ENCODE results near the gene UNC5A. TPM values are rescaled to one million over a fixed set of nuclear protein-coding genes. Genes with fewer than 3 reads are reported as not detected.

UNC5A gene
- total RNA-seq, 1 experiment from 2014 or later = 0.13 TPM

DNA sequence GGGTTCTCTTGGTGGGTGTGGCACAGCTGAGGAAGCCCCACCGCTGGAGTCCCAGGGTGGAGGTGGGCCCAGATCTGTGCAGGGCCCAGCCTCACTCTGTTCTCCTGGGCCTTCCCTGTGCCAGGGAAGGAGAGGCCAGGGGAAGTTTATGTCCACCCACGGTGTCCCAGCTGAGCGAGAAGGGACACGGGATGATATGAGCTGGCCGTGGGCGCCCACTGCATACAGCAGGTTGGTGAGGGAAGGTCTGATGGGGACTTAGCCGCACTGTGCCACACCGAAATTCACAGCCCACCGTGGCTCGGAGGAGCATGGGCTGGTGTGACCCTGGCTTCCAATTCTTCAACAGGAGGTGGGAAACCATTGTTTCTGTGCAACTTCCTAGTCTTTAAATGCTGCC lies 33.9 kb downstream of the UNC5A start:
- Histone ChIP-seq H3K4me3 (ENCODE audit: low read depth in 2 of 2, low read length in 2 of 2) (no peak overlapping the region), H3K36me3 (ENCODE audit: control insufficient read depth, insufficient read depth, low read length) (no peaks in the 10 kb centered on the region), H3K27me3 (ENCODE audit: control insufficient read depth, insufficient read depth, low read length) (no peaks in the 10 kb centered on the region; the same call in 1 of the 2 replicates), H3K4me1 (ENCODE audit: control insufficient read depth, insufficient read depth, low read length) (no peaks in the 10 kb centered on the region), H3K27ac (ENCODE audit: low read length) (no peak overlapping the region), H3K9me3 (ENCODE audit: control insufficient read depth, insufficient read depth, low read depth, low read length) (no peaks in the 10 kb centered on the region)
- in situ Hi-C loops (cut with HindIII; ENCODE audit: low pct_unique_long_range_greater_than_20kb, low sequenced_read_pairs) (no loop called here), intact Hi-C loops (cut with micrococcal nuclease; ENCODE audit: unreplicated experiment) (no loop called here)
- peak; percentile 24; the same call in 1 of the 2 replicates for ATAC-seq
- no TSS peak for BruUV-seq (replicated peaks)
- DNase-seq (ENCODE audit: low read depth, low spot score) = no peak
- TF ChIP-seq TCF7L2 (IDR thresholded peaks at IDR 0.05; ENCODE audit: low read depth, low read length) (no peak), SIN3A (IDR thresholded peaks at IDR 0.05; ENCODE audit: borderline replicate concordance, insufficient read depth, low read depth, low read length) (no peak), POLR2AphosphoS5 (IDR thresholded peaks at IDR 0.05; ENCODE audit: low read depth, low read length) (no peak)
- TF ChIP-seq, protein P1, sequence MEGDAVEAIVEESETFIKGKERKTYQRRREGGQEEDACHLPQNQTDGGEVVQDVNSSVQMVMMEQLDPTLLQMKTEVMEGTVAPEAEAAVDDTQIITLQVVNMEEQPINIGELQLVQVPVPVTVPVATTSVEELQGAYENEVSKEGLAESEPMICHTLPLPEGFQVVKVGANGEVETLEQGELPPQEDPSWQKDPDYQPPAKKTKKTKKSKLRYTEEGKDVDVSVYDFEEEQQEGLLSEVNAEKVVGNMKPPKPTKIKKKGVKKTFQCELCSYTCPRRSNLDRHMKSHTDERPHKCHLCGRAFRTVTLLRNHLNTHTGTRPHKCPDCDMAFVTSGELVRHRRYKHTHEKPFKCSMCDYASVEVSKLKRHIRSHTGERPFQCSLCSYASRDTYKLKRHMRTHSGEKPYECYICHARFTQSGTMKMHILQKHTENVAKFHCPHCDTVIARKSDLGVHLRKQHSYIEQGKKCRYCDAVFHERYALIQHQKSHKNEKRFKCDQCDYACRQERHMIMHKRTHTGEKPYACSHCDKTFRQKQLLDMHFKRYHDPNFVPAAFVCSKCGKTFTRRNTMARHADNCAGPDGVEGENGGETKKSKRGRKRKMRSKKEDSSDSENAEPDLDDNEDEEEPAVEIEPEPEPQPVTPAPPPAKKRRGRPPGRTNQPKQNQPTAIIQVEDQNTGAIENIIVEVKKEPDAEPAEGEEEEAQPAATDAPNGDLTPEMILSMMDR (IDR thresholded peaks at IDR 0.05) = no peak
- TF ChIP-seq, protein P2, sequence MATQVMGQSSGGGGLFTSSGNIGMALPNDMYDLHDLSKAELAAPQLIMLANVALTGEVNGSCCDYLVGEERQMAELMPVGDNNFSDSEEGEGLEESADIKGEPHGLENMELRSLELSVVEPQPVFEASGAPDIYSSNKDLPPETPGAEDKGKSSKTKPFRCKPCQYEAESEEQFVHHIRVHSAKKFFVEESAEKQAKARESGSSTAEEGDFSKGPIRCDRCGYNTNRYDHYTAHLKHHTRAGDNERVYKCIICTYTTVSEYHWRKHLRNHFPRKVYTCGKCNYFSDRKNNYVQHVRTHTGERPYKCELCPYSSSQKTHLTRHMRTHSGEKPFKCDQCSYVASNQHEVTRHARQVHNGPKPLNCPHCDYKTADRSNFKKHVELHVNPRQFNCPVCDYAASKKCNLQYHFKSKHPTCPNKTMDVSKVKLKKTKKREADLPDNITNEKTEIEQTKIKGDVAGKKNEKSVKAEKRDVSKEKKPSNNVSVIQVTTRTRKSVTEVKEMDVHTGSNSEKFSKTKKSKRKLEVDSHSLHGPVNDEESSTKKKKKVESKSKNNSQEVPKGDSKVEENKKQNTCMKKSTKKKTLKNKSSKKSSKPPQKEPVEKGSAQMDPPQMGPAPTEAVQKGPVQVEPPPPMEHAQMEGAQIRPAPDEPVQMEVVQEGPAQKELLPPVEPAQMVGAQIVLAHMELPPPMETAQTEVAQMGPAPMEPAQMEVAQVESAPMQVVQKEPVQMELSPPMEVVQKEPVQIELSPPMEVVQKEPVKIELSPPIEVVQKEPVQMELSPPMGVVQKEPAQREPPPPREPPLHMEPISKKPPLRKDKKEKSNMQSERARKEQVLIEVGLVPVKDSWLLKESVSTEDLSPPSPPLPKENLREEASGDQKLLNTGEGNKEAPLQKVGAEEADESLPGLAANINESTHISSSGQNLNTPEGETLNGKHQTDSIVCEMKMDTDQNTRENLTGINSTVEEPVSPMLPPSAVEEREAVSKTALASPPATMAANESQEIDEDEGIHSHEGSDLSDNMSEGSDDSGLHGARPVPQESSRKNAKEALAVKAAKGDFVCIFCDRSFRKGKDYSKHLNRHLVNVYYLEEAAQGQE (IDR thresholded peaks at IDR 0.05; ENCODE audit: insufficient read depth in 1 of 2, low read depth in 2 of 2, low read length in 1 of 2) = no peak
- ChIA-PET CTCF (interaction anchor here (0.5 kb wide), 1 partner anchor 457 kb away, joined by 6 read pairs; no protein-coding TSS in a partner anchor), POLR2A (no interaction called here)

DNA sequence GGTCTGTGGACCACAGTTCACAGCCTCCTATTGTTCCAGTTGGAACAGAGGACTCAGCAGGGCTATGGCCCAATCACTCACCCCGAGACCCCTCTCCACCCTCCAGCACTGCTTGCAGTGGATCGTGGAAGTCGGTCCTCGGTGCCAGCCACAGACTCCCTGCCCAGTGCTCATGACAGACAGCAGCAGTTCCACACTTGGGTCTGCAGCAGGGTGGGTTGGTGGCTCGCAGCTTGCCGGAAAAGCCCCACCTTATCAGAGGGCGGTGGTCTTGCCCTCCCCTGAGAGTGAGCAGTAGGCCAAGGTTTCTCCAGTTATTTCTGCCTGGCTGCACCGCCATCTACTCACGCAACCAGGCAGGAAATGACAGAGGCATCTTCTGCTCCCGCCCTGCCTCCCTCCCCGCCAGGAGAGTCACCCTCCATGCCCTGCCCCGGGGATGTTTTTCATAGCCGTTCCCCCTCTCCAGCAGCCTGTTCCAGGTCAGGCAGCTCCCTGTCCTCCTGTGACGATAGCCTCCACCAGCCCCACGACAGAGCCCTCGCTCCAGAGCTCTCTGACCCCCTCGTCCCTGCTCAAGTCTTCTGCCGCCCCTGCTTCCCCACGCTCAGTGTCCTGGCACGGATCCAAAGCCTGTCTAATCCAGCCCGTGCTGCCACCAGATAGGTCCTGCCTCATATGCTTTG lies 34.5 kb downstream of the UNC5A start:
- no TSS peak for BruUV-seq (replicated peaks)
- Histone ChIP-seq H3K27me3 (ENCODE audit: control insufficient read depth, insufficient read depth, low read length) (no peaks in the 10 kb centered on the region; the same call in 1 of the 2 replicates), H3K36me3 (ENCODE audit: control insufficient read depth, insufficient read depth, low read length) (no peaks in the 10 kb centered on the region), H3K4me3 (ENCODE audit: low read depth in 2 of 2, low read length in 2 of 2) (no peak overlapping the region), H3K27ac (ENCODE audit: low read length) (no peak overlapping the region), H3K9me3 (ENCODE audit: control insufficient read depth, insufficient read depth, low read depth, low read length) (no peaks in the 10 kb centered on the region), H3K4me1 (ENCODE audit: control insufficient read depth, insufficient read depth, low read length) (no peaks in the 10 kb centered on the region)
- TF ChIP-seq POLR2AphosphoS5 (IDR thresholded peaks at IDR 0.05; ENCODE audit: low read depth, low read length) = no peak
- no peak for TF ChIP-seq TCF7L2 (IDR thresholded peaks at IDR 0.05; ENCODE audit: low read depth, low read length)
- TF ChIP-seq SIN3A (IDR thresholded peaks at IDR 0.05; ENCODE audit: borderline replicate concordance, insufficient read depth, low read depth, low read length) = no peak
- TF ChIP-seq, protein P1 (IDR thresholded peaks at IDR 0.05) = no peak
- TF ChIP-seq, protein P2 (IDR thresholded peaks at IDR 0.05; ENCODE audit: insufficient read depth in 1 of 2, low read depth in 2 of 2, low read length in 1 of 2) = no peak
- no peak for DNase-seq (ENCODE audit: low read depth, low spot score)
- CTCF ChIA-PET = interaction anchor here (0.5 kb wide), 1 partner anchor 458 kb away, joined by 6 read pairs; no protein-coding TSS in a partner anchor
- POLR2A ChIA-PET = no interaction called here
- in situ Hi-C loops (cut with HindIII; ENCODE audit: low pct_unique_long_range_greater_than_20kb, low sequenced_read_pairs) (no loop called here), intact Hi-C loops (cut with micrococcal nuclease; ENCODE audit: unreplicated experiment) (no loop called here)
- peak; percentile 43 for ATAC-seq
